Activated CD4-positive, alpha-beta T cell treated with anti-CD3 and anti-CD28 coated beads, Interleukin-2, amount 50 U/mL, for 24 hours (primary cell): ENCODE results near the gene ABCC11.

Source experiments
- DNase-seq, 2 donors: peaks; one replicate each; pipeline ENCODE4 v3.0.0-alpha.2; 2020; ENCODE audit warnings: low read depth in 1 of 2, low spot score in 1 of 2

The ABCC11 gene

DNA sequence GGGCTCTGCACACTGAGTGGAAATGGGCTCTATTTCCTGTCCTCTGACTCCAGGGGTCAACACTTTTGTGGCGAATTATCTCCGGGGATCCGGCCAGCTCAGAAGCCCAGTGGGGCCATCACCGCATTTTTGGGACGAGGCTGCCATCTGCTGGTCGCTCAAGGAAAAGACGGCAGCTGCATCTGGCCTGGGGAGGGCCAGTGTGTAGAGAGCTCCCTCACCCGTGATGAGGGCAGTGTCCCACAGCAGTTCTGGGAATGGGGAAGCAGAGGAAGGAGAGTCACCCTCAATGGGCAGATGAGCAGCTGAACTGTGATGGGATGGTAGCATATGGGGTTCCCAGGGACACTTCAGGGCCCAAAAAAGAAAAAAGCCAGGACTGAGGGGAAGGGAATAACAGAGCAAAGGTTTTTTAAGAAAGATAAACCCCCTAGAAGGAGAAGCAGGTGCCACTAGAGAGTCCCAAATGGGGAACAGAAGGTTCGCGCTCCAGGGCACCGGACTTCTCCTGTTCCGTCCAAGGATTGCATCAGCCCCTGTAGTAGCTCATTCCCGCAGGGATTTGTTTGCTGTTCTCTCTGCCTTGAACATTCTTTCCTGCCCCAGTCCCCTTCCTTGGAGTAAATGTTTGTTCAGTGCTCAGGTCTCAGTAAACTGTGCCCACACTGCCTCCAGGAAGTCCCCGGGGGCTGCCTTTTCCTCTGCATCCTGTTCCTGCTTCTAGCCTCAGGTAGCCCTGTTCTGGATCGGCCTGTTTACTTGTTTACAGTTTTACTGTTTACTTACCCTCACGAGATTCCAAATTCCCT lies 82.2 kb downstream of the ABCC11 start:
- peak; percentile 52 to 56 for DNase-seq

DNA sequence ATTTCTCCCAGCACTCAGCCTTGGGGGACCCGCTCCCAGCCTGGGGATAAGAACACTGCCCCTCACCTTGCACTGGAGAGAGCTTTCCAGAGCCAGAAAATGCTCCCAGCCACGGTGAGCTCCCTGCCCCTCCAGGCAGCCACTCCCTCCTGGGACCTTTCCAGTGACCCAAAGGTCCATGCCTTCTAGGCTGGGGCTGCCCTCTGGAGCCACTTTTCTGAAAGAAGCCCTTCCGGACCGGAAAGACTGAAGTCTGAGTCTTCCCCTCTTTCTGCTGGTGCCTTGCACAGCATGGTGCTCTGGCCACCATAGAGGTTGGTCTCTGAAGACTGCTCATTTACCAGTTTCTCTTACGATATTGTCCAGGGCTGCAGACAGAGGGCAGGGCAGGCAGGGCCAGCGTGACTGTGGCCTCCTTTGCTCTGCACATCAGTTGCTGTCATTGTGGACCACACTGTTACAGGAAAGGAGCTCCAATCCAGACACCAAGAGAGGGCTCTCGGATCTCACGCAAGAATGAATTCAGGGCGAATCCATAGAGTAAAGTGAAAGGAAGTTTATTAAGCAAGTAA lies 84.4 kb downstream of the ABCC11 start:
- DNase-seq, result no peak

DNA sequence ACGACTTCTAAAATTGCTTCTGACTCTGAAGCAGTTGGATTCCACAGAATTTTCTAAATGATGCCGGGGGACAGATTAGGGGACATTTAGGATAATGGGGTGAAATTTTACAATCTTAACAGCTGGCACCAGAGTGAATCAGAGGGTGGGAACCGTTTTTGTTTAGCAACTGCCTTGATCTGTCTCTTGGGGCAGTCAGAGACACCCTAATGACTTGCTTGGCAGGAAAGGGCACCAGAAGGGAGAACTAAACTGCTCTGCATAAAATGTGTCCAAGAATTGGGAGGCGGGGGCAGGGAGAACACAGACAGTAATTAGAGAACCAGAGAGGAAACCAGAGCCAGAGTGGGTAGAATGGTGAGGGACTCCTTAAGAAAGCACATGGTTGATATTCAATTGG lies 85.4 kb downstream of the ABCC11 start:
- no peak for DNase-seq

DNA sequence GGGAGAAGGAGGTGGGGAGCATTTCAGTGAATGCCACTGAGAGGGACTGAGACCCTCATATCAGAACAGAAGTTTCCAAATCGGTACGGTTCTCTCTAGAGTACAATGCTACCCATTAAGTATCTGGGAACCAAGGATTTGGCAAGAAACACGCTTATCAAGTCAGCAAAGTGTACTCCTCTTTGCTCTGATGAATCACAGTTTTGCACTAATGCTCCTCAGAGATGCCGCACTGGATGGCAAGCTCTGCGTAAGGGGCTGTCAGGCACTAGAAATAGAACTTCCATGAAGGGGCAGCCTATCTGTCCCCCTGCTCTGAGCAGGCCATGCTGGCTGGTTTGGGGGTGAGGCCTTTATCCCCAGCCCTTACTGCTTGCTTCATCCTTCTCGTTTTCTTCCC lies 86.8 kb downstream of the ABCC11 start:
- no peak for DNase-seq

DNA sequence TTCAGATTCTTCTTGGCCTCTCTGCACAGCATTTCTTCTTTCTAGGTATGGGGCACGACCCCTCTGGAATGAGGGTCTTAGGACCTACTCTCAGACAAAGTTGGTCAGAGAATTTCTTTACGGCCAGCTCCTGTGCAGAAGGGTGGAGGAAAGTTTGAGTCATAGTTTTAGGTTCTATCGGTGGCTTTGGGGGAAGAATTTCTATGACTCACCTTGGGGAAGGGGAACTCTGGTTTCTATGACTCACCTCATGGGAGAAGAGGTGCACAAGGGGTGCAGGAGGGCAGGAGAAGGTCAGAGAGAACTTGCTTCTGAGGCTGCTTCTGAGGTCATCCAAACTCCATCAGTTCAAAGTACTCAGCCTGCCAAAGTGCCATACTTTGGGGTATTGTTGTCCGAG lies 89.0 kb downstream of the ABCC11 start:
- peak in 1 of 2 donors; percentile 59 for DNase-seq

DNA sequence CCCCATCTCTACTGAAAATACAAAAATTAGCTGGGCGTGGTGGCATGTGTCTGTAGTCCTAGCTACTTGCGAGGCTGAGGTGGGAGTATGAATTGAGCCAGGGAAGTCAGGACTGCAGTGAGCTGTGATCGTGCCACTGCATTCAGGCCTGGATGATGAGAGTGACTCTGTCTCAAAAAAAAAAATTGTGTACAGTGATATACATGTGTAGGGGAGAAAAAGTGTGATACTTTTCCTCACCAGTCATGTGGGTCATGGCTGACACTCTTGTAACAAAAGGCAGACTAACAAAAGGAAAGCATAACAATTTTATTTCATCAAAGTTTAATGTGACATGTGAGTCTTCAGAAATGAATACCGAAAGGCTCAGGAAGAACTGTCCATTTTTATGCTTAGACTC lies 89.5 kb downstream of the ABCC11 start:
- DNase-seq, result no peak

DNA sequence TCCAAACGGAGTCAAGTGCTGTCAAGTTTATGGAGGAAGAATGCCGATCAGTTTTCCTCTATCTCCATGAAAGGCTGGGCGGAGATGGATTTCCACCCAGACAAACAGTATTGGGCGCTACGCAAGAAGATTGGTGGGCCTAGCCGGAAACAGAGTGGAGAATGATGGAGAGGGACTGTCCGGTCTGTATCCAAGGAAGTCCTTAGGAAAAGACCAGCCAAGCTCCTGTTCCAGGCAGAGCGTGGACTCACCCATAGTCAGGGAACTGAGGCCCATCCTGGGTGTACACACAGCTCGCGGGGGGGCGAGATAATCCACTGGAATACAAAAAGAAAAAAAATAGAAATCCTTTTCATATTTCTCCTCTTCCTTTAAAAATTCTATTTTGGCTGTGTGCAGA lies 90.0 kb downstream of the ABCC11 start:
- no peak for DNase-seq

DNA sequence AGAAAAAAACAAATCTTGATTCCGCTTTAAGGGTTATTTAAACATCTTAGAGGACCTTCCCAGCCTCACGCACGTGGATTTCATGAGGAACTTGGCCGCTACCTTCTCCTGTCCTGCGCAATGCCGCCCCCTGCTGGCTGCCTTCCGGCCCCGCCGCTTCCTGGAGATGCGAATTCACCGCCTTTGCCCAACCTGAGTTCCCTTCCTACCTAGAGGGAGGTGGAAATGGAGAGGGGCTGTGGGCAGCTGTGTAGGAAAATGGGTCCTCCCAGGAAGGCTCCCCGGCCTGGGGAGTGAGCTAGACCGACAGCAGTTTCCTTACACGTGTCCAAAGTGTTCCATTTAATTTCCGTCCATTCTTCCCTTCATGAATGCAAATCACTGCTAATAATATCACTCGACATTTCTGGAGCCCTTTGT lies 90.5 kb downstream of the ABCC11 start:
- DNase-seq, result peak; percentile 76 to 81

DNA sequence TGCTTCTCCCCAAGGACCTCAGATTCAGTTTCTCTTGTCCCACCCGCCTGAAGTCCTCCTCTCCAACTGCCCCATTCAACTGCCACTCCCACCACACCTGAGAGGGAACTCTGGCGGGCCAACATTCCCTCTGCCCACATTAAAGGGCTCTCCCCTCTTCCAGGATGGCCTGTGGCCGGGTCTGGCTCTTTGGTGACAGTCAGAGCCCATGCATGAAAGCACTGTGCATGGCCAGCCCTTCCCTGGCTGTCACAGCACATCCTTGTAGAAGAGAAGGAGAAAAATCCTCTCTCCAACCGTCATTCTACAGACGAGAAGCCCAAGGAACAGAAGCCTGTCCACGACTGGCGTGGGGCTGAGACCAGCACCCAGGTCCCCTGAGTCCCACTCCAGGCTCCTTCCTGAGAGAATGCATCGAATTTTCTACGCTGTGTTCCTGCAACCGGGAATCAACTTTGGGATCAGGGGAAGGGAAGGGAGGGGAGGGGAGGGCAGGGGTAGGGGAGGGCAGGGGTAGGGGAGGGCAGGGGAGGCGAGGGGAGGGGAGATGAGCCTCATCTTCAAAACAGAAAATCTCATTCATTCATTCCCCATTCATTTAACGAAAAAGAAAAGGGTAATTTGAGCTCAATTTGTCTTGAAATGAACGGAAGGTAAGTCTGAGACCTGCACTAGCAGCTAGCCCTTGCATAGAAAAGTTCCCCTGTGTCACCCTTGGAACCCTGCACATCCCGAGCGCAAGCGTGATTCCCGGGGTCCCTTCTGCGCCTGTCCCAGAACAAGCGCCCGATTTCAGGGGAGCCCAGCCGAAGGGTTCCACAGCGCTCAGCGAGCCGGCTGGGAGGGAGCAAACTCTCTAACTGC lies 91.2 kb downstream of the ABCC11 start, which contains the start of gene ABCC12:
TSS of gene ABCC12 (minus strand) at position 68 of the 864 bp plus-strand sequence. CDS start 9,569 bp downstream, outside the sequence.
- no peak for DNase-seq

DNA sequence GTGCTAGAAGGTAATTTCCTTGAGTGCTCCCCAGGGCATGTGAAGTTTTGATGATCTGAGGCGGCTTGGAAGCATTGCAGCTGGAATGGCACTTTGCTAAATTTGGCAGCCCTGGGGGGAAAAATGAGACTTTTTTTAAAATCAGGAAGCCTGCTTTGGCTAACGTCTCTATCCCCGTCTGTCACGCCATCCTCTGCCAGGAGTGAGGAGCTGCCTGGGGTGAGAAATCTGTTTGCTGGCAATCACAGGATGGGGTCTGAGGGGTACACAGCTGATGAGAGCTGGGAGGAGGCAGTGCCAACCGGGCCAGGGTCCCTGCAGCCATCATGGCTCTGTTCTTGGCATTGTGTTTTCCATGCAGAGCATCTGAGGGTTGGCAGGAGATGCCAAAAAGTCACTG lies 93.6 kb downstream of the ABCC11 start:
- no peak for DNase-seq

DNA sequence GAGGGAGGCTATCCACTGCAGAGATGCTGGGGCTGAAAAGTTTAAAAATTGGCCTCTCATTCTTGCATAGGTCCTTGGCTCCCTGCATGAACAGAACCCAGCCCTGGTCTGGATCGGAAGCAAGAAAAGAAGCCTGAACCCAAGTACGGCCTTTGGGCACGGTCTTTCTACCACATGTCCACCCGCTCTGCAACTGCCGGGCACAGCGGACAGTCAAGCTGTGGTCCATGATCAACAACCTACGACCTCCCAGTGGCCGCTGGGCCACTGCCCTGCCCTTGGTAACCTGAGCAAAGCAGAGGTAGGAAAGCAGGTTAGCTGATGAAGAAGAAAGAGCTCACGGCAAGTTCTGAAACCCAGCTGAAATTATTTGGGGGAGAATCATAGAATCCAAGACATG lies 95.1 kb downstream of the ABCC11 start:
- no peak for DNase-seq

DNA sequence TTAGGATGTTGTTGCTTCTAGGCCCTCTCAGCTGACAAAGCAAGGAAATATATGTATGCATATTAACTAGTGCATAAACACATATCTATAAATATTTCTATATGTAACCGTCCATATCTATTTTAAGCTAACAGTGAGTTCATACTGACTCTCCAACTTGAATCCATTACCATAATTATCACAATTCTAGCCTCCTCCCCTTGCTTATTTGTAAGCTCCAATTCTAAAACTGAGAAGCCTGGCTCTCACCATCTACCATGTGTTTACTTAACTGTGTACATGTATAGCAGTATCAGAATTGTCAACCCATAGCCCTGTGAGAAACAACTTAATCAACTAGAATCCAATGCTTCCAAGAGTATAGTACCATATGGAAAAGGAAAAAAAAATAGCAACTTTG lies 96.6 kb downstream of the ABCC11 start:
- no peak for DNase-seq

DNA sequence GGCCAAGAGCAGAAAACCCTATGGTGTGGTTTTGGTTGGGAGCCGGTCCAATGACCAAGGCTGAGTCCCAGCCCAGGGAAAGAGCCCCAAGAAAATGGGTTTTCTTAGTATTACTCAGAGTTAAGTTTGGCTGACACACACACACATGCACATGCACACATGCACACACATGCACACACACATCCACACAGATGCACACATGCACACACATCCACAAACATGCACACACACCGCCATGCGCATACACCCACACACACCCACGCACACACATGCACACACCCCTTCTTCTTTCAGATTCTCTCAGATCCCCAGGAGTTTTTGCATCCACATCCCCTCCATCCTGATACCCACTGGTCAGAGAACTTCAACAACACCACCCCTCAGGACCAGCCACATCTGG lies 100.6 kb downstream of the ABCC11 start:
- DNase-seq, result no peak

DNA sequence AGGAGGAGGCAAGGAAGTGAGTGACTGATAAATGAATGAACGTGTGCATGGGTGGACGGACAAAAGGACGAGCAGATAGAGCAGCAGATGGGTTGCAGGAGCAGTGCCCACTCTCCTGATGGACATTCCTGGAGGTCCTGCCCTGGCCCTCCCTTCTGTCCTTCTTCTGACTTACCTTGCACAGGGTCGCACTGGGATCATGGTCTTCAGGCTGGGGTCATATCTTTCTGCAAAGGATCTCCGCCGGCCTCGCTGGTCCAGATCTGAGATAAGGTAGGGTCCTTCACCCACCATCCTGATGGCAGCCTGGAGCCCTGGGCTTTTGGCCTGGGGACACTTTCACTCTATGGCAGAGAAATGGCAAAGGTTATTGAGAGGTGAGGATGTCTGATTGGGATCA lies 101.2 kb downstream of the ABCC11 start:
- no peak for DNase-seq

DNA sequence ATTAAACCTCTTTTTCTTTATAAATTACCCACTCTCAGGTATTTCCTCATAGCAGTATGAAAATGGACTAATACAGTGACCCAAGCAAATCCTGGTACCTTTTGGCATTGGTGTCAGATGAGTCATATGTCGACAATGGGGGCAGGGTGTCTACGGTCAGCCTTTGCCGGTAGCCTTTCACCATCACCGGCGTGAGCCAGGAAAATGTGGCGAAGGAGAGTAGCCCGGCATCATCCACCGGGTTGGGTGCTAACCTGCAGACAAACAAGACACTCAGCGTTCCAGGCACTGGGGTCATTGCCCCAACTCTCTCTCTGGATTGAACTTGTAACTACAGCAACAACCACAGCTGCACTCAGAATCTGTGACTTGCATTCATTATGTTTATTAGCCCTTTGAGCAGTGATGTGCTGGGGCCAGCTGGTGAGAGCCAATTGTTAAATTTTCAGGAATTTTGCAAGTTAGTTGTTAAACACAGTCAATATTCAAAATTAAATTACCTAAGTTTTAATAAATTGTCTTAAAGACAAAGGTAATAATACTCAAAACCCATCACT lies 103.4 kb downstream of the ABCC11 start:
- no peak for DNase-seq

DNA sequence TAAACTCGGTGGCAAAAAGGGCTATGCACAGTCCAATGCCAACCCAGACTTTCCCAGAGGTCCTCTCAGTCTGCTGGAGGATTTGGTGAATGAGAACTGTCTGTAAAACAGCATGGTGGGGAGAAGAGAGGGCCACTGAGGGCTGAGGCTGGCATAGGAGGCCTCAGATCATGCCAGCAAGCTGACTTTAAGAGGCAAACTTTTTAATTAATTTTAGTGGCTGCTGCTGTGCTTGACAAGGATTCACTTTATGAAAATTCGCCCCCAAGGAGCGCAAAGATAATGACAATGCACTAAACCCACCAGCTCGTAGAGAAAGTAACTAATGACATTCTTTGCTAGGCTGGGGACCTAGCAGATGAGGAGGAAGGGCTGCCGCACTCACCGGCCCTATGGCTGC lies 106.5 kb downstream of the ABCC11 start:
- no peak for DNase-seq

DNA sequence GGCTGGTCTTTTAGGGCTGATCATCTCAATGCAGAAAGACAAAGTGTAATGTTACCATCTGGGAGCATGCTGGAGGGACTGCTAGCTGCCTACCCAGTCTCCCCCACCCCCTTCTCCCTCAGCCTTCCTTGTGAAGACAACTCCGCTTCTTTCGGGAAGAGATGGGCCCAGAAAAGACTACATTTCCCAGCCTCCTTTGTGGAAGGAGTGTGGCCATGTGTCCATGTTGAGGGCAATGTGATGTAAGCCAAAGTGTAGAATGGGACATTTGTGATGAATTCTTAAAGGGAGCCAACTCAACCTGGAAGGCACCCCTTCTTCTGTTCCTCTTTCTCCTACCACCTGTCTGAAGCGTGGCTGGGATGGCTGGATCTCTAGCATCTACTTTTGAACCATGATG lies 107.8 kb downstream of the ABCC11 start:
- no peak for DNase-seq

DNA sequence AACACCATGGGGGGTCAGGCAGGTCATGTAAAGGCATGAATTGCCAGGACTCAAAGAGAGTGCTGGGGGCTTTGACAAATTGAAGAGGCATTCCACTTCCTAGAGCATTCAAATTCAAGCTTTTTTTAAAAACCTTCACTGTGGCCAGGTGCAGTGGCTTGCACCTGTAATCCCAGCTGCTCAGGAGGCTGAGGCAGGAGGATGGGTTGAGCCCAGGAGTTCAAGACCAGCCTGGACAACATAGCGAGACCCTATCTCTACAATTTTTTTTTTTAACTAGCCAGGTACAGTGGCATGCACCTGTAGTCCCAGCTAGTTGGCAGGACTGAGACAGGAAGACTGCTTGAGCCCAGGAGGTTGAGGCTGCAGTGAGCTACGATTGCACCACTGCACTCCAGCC lies 108.8 kb downstream of the ABCC11 start:
- DNase-seq, result no peak

DNA sequence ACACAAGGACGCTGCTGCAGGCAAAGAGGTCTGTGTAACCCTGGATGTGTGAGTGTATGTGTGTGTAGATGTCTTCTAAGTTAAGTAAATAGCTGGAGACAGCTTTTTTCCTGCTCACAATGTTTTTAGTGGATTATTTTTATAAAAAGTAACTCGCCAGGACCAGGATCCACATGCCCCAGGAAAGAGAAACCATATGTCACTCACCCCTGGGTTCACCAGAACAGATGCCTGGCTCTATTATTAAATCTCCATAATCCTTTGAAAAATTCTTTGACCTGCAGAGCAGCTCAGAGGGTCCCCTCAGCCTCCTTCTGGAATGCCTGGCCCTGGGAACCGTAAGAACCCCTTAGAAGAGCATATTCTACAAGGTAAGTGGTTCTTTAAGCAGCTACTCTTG lies 109.5 kb downstream of the ABCC11 start:
- DNase-seq, result no peak

DNA sequence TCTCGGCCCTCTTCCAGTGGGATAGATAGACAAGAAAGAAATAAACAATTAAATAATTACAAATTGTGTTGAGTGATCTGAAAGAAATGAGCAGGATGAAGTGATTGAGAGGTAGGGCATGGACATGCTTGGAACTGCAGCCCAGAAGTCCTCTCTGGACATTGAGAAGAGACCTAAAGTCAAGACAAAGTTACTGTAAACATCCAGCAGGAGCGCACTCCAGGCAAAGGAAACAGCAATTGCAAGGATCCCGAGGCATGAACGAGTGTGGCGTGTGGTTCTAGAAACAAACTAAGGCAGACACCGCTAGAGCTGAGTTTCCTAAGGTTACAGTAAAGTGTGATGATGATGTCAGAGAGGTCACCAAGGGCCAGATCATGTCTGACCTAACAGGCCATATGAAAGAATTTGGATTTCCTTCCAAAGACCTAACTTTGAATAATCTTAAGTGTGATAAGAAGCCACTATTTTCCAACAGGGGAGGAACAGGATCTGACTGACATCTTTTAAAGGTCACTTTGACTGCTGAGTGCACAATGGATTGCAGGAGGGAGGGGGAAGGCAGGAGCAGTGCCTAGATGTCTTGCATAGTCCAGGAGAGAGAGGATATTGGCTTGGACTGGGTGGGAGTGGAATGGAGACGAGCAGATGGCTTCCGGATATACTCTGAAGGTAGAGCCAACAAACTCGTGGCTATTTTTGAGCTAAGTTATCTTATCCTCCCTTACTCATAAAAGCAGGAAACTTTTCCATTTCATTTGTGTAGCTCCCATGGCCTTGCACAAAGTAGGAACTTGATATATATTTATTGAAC lies 110.6 kb downstream of the ABCC11 start:
- no peak for DNase-seq
